DND-41 (cell line): ENCODE measurements around the gene RALGPS2.

Experiments used
- ATAC-seq: fragments of 200-7000 bp; cut with Tn5 transposase; 3 replicates; pipeline ENCODE4 v1.9.1; 2021; ENCODE audit warnings: low read depth; ENCODE audit not compliant: insufficient read depth
- DNase-seq: peaks from one replicate; pipeline ENCODE4 v3.0.0-alpha.2; 2020
- H2AFZ ChIP-seq: 2 replicates; pipeline ENCODE4 v1.6.0; 2012; ENCODE audit warnings: low read depth, low read length
- H3K27ac ChIP-seq: 2 replicates; pipeline ENCODE4 v1.5.1; 2012; ENCODE audit warnings: low read length, inconsistent platforms
- H3K27me3 ChIP-seq: fragments of 200-600 bp; sonication (generic); 2 replicates; pipeline ENCODE4 v1.6.0; 2012; ENCODE audit warnings: low read length, mild to moderate bottlenecking, inconsistent platforms; ENCODE audit not compliant: insufficient read depth, poor library complexity
- H3K36me3 ChIP-seq: 2 replicates; pipeline ENCODE4 v1.5.1; 2012; ENCODE audit warnings: low read length, inconsistent platforms; ENCODE audit not compliant: insufficient read depth
- H3K4me1 ChIP-seq: 2 replicates; pipeline ENCODE4 v1.5.1; 2012; ENCODE audit warnings: mild to moderate bottlenecking, low read length; ENCODE audit not compliant: insufficient read depth
- H3K4me2 ChIP-seq: 2 replicates; pipeline ENCODE4 v1.6.0; 2012; ENCODE audit warnings: mild to moderate bottlenecking, moderate library complexity, low read length, inconsistent platforms; ENCODE audit not compliant: insufficient read depth
- H3K4me3 ChIP-seq, 2 experiments: fragments of 200-600 bp in 1 of 2; shearing (Covaris generic) in 1 of 2; 2 replicates each; pipeline ENCODE4 v1.5.1; 2012 to 2016; ENCODE audit warnings: inconsistent platforms in 2 of 2, low read length in 2 of 2, mild to moderate bottlenecking in 2 of 2, low read depth in 1 of 2, moderate library complexity in 1 of 2
- H3K79me2 ChIP-seq: 2 replicates; pipeline ENCODE4 v1.6.0; 2012; ENCODE audit warnings: low read length, inconsistent platforms; ENCODE audit not compliant: insufficient read depth
- H3K9ac ChIP-seq: 2 replicates; pipeline ENCODE4 v1.6.0; 2012; ENCODE audit warnings: low read depth, mild to moderate bottlenecking, inconsistent platforms, low read length, moderate library complexity
- H3K9me3 ChIP-seq: 2 replicates; pipeline ENCODE4 v1.5.1; 2012; ENCODE audit warnings: low read length, moderate library complexity, mild to moderate bottlenecking, inconsistent platforms; ENCODE audit not compliant: insufficient read depth, severe bottlenecking
- H4K20me1 ChIP-seq: 2 replicates; pipeline ENCODE4 v1.6.0; 2012; ENCODE audit warnings: low read length; ENCODE audit not compliant: insufficient read depth
- CTCF ChIP-seq: IDR thresholded peaks from 2 replicates; pipeline ENCODE4 v1.5.1; 2012; ENCODE audit warnings: borderline replicate concordance, low read length, moderate library complexity, mild to moderate bottlenecking; ENCODE audit not compliant: poor library complexity, severe bottlenecking; ENCODE audit errors: extremely low read depth
- EZH2 ChIP-seq: IDR thresholded peaks from 3 replicates; pipeline ENCODE4 v1.6.1; 2012; ENCODE audit warnings: borderline replicate concordance, low read depth, mild to moderate bottlenecking, moderate library complexity, low read length, inconsistent platforms; ENCODE audit not compliant: severe bottlenecking

Gene RALGPS2

DNA sequence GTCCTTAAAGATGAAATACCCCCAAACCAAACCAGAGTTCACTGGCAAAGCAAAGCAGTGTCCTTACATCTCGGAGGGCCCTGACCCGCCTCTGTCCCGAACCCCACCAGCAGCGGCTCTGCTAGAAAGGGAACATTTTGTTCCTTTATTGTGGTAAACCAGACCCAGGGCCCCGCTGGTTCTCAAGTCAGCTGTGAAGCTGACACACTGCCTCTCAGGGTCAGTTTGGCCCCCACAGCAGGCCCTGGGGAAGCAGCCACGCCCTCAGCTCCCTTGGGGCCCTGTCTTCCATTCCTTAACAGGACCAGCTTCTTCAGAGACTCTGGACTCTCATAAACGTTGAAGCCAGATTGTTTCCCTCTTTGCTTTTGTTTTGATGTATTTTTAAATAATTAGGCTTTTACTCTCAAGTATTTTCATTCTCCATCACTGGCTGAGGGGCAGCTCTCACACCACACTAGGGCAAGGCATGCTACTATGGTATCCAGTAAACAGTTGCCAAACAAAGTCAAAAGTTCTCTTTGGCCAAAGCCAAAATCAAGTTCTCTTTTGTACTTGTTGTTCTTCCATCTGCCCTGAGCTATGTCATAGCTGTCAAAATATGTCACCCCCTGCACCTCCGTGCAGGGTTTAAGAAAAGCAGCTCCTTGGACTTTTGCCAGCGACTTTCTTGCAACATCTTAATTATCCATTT is 207.0 kb downstream of the RALGPS2 start:
- no peak for DNase-seq
- no peak overlapping the region for H3K9ac ChIP-seq

DNA sequence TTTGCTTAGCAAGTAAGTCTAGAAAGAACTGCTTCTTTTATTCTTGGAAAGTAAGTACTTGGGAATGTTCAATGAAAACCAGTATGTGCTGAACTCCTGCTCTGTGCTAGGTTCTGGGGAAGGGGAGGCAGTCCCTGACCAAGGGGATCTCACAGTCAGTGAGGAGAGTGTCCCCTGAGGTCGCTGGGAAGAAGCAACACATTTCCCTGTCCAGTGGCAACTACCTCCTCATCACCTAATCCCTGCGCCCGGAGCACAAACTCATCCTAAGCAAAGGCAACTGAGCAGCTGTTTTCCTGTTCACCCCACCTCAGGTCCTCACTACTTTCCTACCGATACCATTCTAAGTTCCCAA is 207.5 kb downstream of the RALGPS2 start:
- Histone ChIP-seq H3K36me3 (no peaks in the 10 kb centered on the region), H3K4me1 (no peaks in the 10 kb centered on the region), H3K4me2 (no peak overlapping the region), H2AFZ (no peak overlapping the region), H3K9me3 (no peaks in the 10 kb centered on the region), H3K27me3 (no peaks in the 10 kb centered on the region), H4K20me1 (no peaks in the 10 kb centered on the region), H3K4me3 (no peak overlapping the region), H3K79me2 (no peaks in the 10 kb centered on the region), H3K27ac (no peak overlapping the region), H3K9ac (no peak overlapping the region)
- no peak for DNase-seq
- TF ChIP-seq CTCF: no peak
- TF ChIP-seq EZH2: no peak
- ATAC-seq: no peak

More for the DNA sequence above, 207.0 kb downstream of the RALGPS2 start:
- Histone ChIP-seq H3K27ac (no peak overlapping the region), H3K4me1 (no peaks in the 10 kb centered on the region), H3K36me3 (no peaks in the 10 kb centered on the region), H3K79me2 (no peaks in the 10 kb centered on the region), H3K4me2 (no peak overlapping the region), H4K20me1 (no peaks in the 10 kb centered on the region), H3K27me3 (no peaks in the 10 kb centered on the region), H3K9me3 (no peaks in the 10 kb centered on the region), H3K4me3 (no peak overlapping the region), H2AFZ (no peak overlapping the region)
- TF ChIP-seq CTCF: no peak
- ATAC-seq: no peak

DNA sequence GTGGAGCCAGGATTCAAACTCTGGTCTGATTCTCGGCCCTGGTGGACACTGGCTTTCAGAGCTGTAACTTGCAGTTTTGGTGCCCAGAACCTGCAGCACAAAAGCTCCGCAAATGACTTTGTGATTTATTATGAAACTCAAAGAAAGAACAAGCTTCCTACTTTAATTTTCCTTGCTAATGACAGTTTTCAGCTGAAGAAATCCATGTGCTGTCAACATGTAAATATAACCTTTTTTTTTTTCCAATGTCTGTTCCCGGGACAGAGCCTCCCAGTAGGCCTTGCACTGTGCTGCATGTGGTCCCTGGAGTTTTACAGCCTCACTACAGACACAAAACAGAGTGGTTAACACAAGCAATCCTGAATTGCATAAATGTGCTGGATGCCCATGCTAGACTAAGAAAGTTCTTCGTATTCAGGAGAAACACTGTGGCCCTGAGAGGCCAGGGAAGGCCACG is 208.1 kb downstream of the RALGPS2 start:
- TF ChIP-seq CTCF (no peak), EZH2 (no peak)
- Histone ChIP-seq H3K4me2 (no peak overlapping the region), H3K4me1 (no peaks in the 10 kb centered on the region), H3K27me3 (no peaks in the 10 kb centered on the region), H3K9ac (no peak overlapping the region), H2AFZ (no peak overlapping the region), H3K27ac (no peak overlapping the region), H3K79me2 (no peaks in the 10 kb centered on the region), H4K20me1 (no peaks in the 10 kb centered on the region), H3K36me3 (no peaks in the 10 kb centered on the region), H3K4me3 (no peak overlapping the region), H3K9me3 (no peaks in the 10 kb centered on the region)
- no peak for DNase-seq
- ATAC-seq: no peak
